ENCODE data around the gene FNDC3A.
A peak's percentile ranks its signal among the peaks of the same experiment; 100 is the strongest.

GRCh38 chr13:49214917-49215376, 239.2 kb downstream of the FNDC3A start:
- TF ChIP-seq CTCF (IDR thresholded peaks at IDR 0.05; ENCODE audit: borderline replicate concordance, extremely low read depth, low read length, poor library complexity, severe bottlenecking) (peak; percentile 85), EZH2 (IDR thresholded peaks at IDR 0.05; ENCODE audit: borderline replicate concordance, low read depth, low read length, severe bottlenecking) (no peak)
